ENCODE data around the gene ADGRA1.
"Not testable (repeated sequence)": the region's sequence is repeated elsewhere in the genome, so short reads cannot be mapped to it uniquely, and the experiment has no call there.

The ADGRA1 gene

DNA sequence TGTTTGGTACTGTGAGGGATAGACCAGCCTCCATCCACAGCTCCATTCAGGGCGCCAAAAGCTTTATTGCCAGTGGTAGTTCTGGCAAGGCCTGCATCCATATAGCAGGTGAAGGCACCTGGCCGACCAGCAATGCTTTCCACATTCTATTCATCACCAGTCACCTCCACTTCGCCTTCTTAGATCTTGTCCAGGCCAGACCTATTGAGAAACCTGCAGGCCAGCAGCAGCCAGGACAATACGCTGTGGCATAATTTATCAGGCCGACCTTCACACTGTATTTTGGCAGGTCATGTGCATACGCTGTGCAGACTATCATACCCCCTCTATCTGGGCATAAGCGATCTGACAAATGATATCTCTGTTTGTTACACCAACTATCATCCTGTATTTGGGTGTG is 57.0 kb downstream of the ADGRA1 start:
- Histone ChIP-seq H3K9ac (ENCODE audit: low read length) (no peak overlapping the region), H3K4me1 (ENCODE audit: control insufficient read depth, insufficient read depth, low read length) (peaks cover 2% of the 10 kb centered on the region), H3K36me3 (ENCODE audit: control insufficient read depth, insufficient read depth, low read length, severe bottlenecking) (no peaks in the 10 kb centered on the region), H3K27me3 (replicated peaks; ENCODE audit: control insufficient read depth, insufficient read depth, low read length) (peaks cover 56% of the 10 kb centered on the region), H3K9me3 (ENCODE audit: control insufficient read depth, low read length) (peaks cover 23% of the 10 kb centered on the region), H3K4me3 (ENCODE audit: low read length) (no peak overlapping the region)
- DNase-seq (ENCODE audit: low read depth), result no peak

GRCh38 chr10:133150226-133150625 is 62.5 kb downstream of the ADGRA1 start:
- peaks cover 23% of the 10 kb centered on the region for H3K9me3 ChIP-seq (ENCODE audit: control insufficient read depth, low read length)
- no peaks in the 10 kb centered on the region for H3K36me3 ChIP-seq (ENCODE audit: control insufficient read depth, insufficient read depth, low read length, severe bottlenecking)
- no peak for DNase-seq (ENCODE audit: low read depth)
- peaks cover 70% of the 10 kb centered on the region for H3K27me3 ChIP-seq (replicated peaks; ENCODE audit: control insufficient read depth, insufficient read depth, low read length)
- H3K4me3 ChIP-seq (ENCODE audit: low read length), result no peak overlapping the region
- H3K9ac ChIP-seq (ENCODE audit: low read length), result no peak overlapping the region
- peaks cover 7% of the 10 kb centered on the region for H3K4me1 ChIP-seq (ENCODE audit: control insufficient read depth, insufficient read depth, low read length)

DNA sequence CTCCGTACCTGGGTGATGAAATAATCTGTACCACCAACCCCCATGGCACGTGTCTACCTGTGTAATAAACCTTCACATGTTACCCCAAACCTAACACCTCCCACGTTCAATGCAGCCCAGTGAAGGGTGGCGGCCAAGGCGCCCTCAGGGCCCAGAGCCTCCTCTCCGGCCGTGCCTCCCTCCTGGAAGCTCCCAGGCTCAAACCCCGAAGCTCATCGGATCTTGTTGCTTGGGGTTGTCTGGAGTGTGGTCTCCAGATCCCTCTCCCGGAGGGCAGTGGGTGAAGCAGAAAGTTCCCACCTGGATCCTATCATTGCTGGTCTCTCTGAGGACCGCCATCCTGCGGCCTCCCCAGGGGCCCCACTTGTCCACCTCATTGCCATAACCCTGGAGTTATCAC is 62.9 kb downstream of the ADGRA1 start:
- Histone ChIP-seq H3K36me3 (ENCODE audit: control insufficient read depth, insufficient read depth, low read length, severe bottlenecking) (no peaks in the 10 kb centered on the region), H3K27me3 (replicated peaks; ENCODE audit: control insufficient read depth, insufficient read depth, low read length) (peaks cover 72% of the 10 kb centered on the region), H3K9me3 (ENCODE audit: control insufficient read depth, low read length) (peaks cover 23% of the 10 kb centered on the region), H3K4me1 (ENCODE audit: control insufficient read depth, insufficient read depth, low read length) (peaks cover 7% of the 10 kb centered on the region), H3K9ac (ENCODE audit: low read length) (no peak overlapping the region), H3K4me3 (ENCODE audit: low read length) (no peak overlapping the region)
- DNase-seq (ENCODE audit: low read depth), result no peak

DNA sequence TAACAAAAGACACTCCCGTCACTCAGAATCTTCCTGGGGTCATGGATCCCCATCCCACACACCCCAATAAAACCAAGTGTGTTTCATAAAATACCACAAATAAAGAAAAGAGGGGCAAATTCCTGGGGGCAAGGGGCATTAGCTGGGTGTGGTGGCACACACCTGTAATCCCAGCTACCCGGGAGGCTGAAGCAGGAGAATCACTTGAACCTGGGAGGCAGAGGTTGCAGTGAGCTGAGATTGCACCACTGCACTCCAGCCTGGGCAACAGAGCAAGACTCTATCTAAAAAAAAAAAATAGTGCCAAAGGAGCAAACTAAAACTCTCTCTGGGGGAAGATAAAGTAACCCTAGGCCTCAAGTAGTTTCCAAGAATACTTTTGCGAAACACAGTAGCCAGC is 63.3 kb downstream of the ADGRA1 start:
- not testable (repeated sequence) for H3K4me1 ChIP-seq (ENCODE audit: control insufficient read depth, insufficient read depth, low read length); DNase-seq (ENCODE audit: low read depth); H3K36me3 ChIP-seq (ENCODE audit: control insufficient read depth, insufficient read depth, low read length, severe bottlenecking); H3K4me3 ChIP-seq (ENCODE audit: low read length); H3K9ac ChIP-seq (ENCODE audit: low read length)
- Histone ChIP-seq H3K9me3 (ENCODE audit: control insufficient read depth, low read length) (peaks cover 23% of the 10 kb centered on the region), H3K27me3 (replicated peaks; ENCODE audit: control insufficient read depth, insufficient read depth, low read length) (peaks cover 70% of the 10 kb centered on the region)

GRCh38 chr10:133151543-133151972 is 63.8 kb downstream of the ADGRA1 start:
- Histone ChIP-seq H3K4me3 (ENCODE audit: low read length) (no peak overlapping the region), H3K4me1 (ENCODE audit: control insufficient read depth, insufficient read depth, low read length) (peaks cover 7% of the 10 kb centered on the region), H3K9me3 (ENCODE audit: control insufficient read depth, low read length) (peaks cover 23% of the 10 kb centered on the region), H3K36me3 (ENCODE audit: control insufficient read depth, insufficient read depth, low read length, severe bottlenecking) (no peaks in the 10 kb centered on the region), H3K9ac (ENCODE audit: low read length) (no peak overlapping the region), H3K27me3 (replicated peaks; ENCODE audit: control insufficient read depth, insufficient read depth, low read length) (peaks cover 68% of the 10 kb centered on the region)
- no peak for DNase-seq (ENCODE audit: low read depth)

DNA sequence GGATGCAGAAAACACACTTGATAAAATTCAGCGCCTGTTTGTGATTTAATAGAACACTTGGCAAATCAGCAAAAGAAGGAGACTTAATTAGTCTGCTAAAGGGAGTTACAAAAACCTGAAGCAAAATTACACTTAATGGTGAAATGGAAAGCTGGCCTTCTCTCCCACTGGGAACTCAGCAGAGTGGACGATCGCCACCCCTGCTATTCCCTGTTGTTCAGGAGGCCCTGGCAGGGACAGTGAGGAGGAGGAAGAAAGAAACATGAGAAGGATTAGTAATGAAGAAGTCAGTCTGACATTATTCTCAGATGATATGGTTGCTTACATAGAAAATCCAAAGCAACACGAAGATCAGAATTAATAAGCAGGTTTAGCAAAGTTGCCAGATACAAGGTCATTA is 66.7 kb downstream of the ADGRA1 start:
- no peak for DNase-seq (ENCODE audit: low read depth)
- Histone ChIP-seq H3K36me3 (ENCODE audit: control insufficient read depth, insufficient read depth, low read length, severe bottlenecking) (no peaks in the 10 kb centered on the region), H3K9me3 (ENCODE audit: control insufficient read depth, low read length) (no peaks in the 10 kb centered on the region), H3K27me3 (replicated peaks; ENCODE audit: control insufficient read depth, insufficient read depth, low read length) (peaks cover 69% of the 10 kb centered on the region), H3K4me3 (ENCODE audit: low read length) (no peak overlapping the region), H3K4me1 (ENCODE audit: control insufficient read depth, insufficient read depth, low read length) (peaks cover 7% of the 10 kb centered on the region), H3K9ac (ENCODE audit: low read length) (no peak overlapping the region)

- Histone ChIP-seq H3K36me3 (ENCODE audit: control insufficient read depth, insufficient read depth, low read length, severe bottlenecking) (no peaks in the 10 kb centered on the region), H3K9me3 (ENCODE audit: control insufficient read depth, low read length) (no peaks in the 10 kb centered on the region), H3K4me3 (ENCODE audit: low read length) (no peak overlapping the region), H3K4me1 (ENCODE audit: control insufficient read depth, insufficient read depth, low read length) (peaks cover 7% of the 10 kb centered on the region), H3K9ac (ENCODE audit: low read length) (no peak overlapping the region), H3K27me3 (replicated peaks; ENCODE audit: control insufficient read depth, insufficient read depth, low read length) (peaks cover 65% of the 10 kb centered on the region)
- no peak for DNase-seq (ENCODE audit: low read depth)
Observed at GRCh38 chr10:133154996-133155778, 67.5 kb downstream of the ADGRA1 start.

DNA sequence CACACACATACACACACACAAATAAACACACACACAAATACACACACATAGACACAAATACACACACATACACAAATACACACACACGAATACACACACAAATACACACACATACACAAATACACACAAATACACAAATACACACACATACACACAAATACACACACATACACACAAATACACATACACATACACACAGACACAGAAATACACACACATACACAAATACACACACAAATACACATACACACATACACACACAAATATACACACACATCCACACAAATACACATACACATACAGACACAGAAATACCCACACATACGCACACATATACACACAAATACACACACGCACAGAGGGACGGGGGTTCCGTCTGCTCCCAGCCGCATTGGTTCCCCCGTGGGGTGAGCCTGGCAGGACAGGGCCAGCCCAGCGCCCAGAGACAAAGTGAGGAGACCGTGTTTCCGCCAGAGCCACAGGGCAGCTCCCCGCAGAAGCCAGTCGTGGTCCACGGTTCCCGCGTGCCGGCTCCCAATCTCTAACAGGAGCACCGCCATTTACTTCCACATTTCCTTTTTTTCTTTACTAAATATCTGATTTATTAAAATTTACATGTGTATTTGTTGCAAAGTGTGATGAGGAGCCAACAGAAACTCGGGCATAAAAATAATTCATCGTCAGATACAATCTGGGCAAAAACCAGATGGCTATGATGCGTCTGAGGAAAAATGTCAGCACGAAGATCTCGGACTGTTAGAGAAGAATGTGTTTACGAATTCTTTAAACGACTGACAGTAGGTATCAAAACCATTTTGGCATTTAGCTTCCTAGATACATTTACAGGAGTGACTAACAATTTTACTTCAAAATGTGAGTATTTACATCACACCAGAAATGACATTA is 69.2 kb downstream of the ADGRA1 start:
- Histone ChIP-seq H3K27me3 (replicated peaks; ENCODE audit: control insufficient read depth, insufficient read depth, low read length) (peaks cover 64% of the 10 kb centered on the region), H3K4me3 (ENCODE audit: low read length) (no peak overlapping the region), H3K9ac (ENCODE audit: low read length) (no peak overlapping the region), H3K4me1 (ENCODE audit: control insufficient read depth, insufficient read depth, low read length) (peaks cover 4% of the 10 kb centered on the region), H3K9me3 (ENCODE audit: control insufficient read depth, low read length) (no peaks in the 10 kb centered on the region), H3K36me3 (ENCODE audit: control insufficient read depth, insufficient read depth, low read length, severe bottlenecking) (no peaks in the 10 kb centered on the region)
- peak; percentile 23 for DNase-seq (ENCODE audit: low read depth)

- H3K36me3 ChIP-seq (ENCODE audit: control insufficient read depth, insufficient read depth, low read length, severe bottlenecking), result no peaks in the 10 kb centered on the region
- peaks cover 3% of the 10 kb centered on the region for H3K4me1 ChIP-seq (ENCODE audit: control insufficient read depth, insufficient read depth, low read length)
- DNase-seq (ENCODE audit: low read depth), result no peak
- H3K9ac ChIP-seq (ENCODE audit: low read length), result no peak overlapping the region
- no peak overlapping the region for H3K4me3 ChIP-seq (ENCODE audit: low read length)
- no peaks in the 10 kb centered on the region for H3K9me3 ChIP-seq (ENCODE audit: control insufficient read depth, low read length)
- peaks cover 64% of the 10 kb centered on the region for H3K27me3 ChIP-seq (replicated peaks; ENCODE audit: control insufficient read depth, insufficient read depth, low read length)
Observed at GRCh38 chr10:133157662-133158436, 70.1 kb downstream of the ADGRA1 start.

DNA sequence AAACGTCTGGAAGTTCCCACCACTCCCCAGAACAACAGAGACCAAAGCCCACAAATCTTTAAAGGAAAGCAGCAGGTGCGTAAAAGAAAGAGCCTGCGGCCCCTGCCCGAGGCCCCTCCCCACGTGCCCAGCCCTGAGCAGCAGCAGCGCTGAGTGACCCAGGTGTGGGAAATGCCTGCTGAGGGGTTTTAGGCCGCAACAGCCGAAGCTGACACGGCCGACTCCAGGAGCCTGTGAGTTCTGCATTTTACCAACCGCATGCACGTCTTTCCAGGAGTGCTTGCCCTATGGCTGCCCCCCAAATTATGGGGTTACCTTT is 70.7 kb downstream of the ADGRA1 start:
- H3K9me3 ChIP-seq (ENCODE audit: control insufficient read depth, low read length), result no peaks in the 10 kb centered on the region
- H3K9ac ChIP-seq (ENCODE audit: low read length), result no peak overlapping the region
- peaks cover 66% of the 10 kb centered on the region for H3K27me3 ChIP-seq (replicated peaks; ENCODE audit: control insufficient read depth, insufficient read depth, low read length)
- no peak for DNase-seq (ENCODE audit: low read depth)
- H3K36me3 ChIP-seq (ENCODE audit: control insufficient read depth, insufficient read depth, low read length, severe bottlenecking), result no peaks in the 10 kb centered on the region
- H3K4me1 ChIP-seq (ENCODE audit: control insufficient read depth, insufficient read depth, low read length), result peaks cover 3% of the 10 kb centered on the region
- H3K4me3 ChIP-seq (ENCODE audit: low read length), result no peak overlapping the region
